Activated effector memory CD4-positive, alpha-beta T cell treated with Interleukin-2 at 50 U/mL for 16 hours (primary cell): Measurements from ENCODE around the gene SLC12A7.
A peak's percentile ranks its signal among the peaks of the same experiment; 100 is the strongest.
"Not testable (repeated sequence)": the region's sequence is repeated elsewhere in the genome, so short reads cannot be mapped to it uniquely, and the experiment has no call there.

ENCODE experiments used
- DNase-seq: peaks from one replicate; pipeline ENCODE4 v3.0.0-alpha.2; 2020

SLC12A7 gene

GRCh38 chr5:1108865-1109174, 3.0 kb downstream of the SLC12A7 start:
- DNase-seq = no peak

- no peak for DNase-seq
Observed at GRCh38 chr5:1108023-1108864, 3.6 kb downstream of the SLC12A7 start.

- no peak for DNase-seq
Observed at GRCh38 chr5:1107167-1108022, 4.5 kb downstream of the SLC12A7 start.

GRCh38 chr5:1106385-1107166, 5.3 kb downstream of the SLC12A7 start:
- DNase-seq = no peak

- peak; percentile 23 for DNase-seq
Observed at GRCh38 chr5:1105350-1106265, 6.3 kb downstream of the SLC12A7 start.

GRCh38 chr5:1104327-1105006, 7.4 kb downstream of the SLC12A7 start:
- peak; percentile 21 for DNase-seq

- DNase-seq = no peak
Observed at GRCh38 chr5:1103505-1104326, 8.1 kb downstream of the SLC12A7 start.

GRCh38 chr5:1103093-1103492, 8.8 kb downstream of the SLC12A7 start:
- DNase-seq = no peak

GRCh38 chr5:1101961-1102713, 9.7 kb downstream of the SLC12A7 start:
- no peak for DNase-seq

- no peak for DNase-seq
Observed at GRCh38 chr5:1100664-1101574, 10.9 kb downstream of the SLC12A7 start.

GRCh38 chr5:1099926-1100663, 11.8 kb downstream of the SLC12A7 start:
- no peak for DNase-seq

- DNase-seq = no peak
Observed at GRCh38 chr5:1098986-1099597, 12.8 kb downstream of the SLC12A7 start.

GRCh38 chr5:1097988-1098385, 13.9 kb downstream of the SLC12A7 start:
- not testable (repeated sequence) for DNase-seq

- DNase-seq = no peak
Observed at GRCh38 chr5:1097381-1097987, 14.4 kb downstream of the SLC12A7 start.

GRCh38 chr5:1096838-1097237, 15.0 kb downstream of the SLC12A7 start:
- no peak for DNase-seq

- DNase-seq = no peak
Observed at GRCh38 chr5:1095990-1096363, 15.9 kb downstream of the SLC12A7 start.
